Prostate gland (tissue), 2 donors: ENCODE data around the gene THEM5. TPM values are rescaled to one million over a fixed set of nuclear protein-coding genes. Genes with fewer than 3 reads are reported as not detected.

Experiments used
- DNase-seq: peaks from one replicate; pipeline ENCODE4 v3.0.0-alpha.2; 2019; ENCODE audit warnings: low spot score
- H3K27ac ChIP-seq, 2 donors: fragments of 200-600 bp; sonication (generic); 2 replicates each; pipeline ENCODE4 v1.5.1; 2017 to 2019
- H3K27me3 ChIP-seq: fragments of 200-600 bp; sonication (generic); replicated peaks from 2 replicates; pipeline ENCODE4 v1.5.1; 2019; ENCODE audit not compliant: insufficient read depth
- H3K36me3 ChIP-seq, 2 donors: fragments of 200-600 bp; sonication (generic); 1 replicate in 1 of 2; 2 replicates in 1 of 2; pipeline versions ENCODE4 v1.5.1 to v1.8.1; 2017 to 2019
- H3K4me1 ChIP-seq: fragments of 200-600 bp; sonication (generic); replicated peaks from 2 replicates; pipeline ENCODE4 v1.5.1; 2019
- H3K4me3 ChIP-seq, 2 donors: fragments of 200-600 bp; sonication (generic); 2 replicates each; pipeline ENCODE4 v1.5.1; 2017 to 2019
- H3K9me3 ChIP-seq: fragments of 200-600 bp; sonication (generic); 2 replicates; pipeline ENCODE4 v1.5.1; 2017
- CTCF ChIP-seq, 4 experiments: fragments of 200-600 bp in 2 of 4; fragments of 450-650 bp in 2 of 4; sonication (generic) in 2 of 4; IDR thresholded peaks; 1 replicate in 3 of 4; 2 replicates in 1 of 4; pipeline ENCODE4 v1.5.1; 2016 to 2019; ENCODE audit warnings: antibody characterized with exemption in 4 of 4, mild to moderate bottlenecking in 2 of 4, moderate library complexity in 2 of 4
- POLR2A ChIP-seq: fragments of 450-650 bp; IDR thresholded peaks from one replicate; pipeline ENCODE4 v1.6.1; 2016; ENCODE audit warnings: antibody characterized with exemption, mild to moderate bottlenecking
- POLR2AphosphoS5 ChIP-seq: sonication (generic); formaldehyde crosslinking; IDR thresholded peaks from one replicate; pipeline ENCODE4 v1.6.1; 2017; ENCODE audit warnings: antibody characterized with exemption
- WGBS: methylation state at CpG from one replicate; pipeline ENCODE4 v1.1.5; 2018; 5-methylcytosine and 5-hydroxymethylcytosine counted together
- intact Hi-C: fragments of 100-400 bp; cut with DNase I; formaldehyde crosslinking; loops from one replicate; pipeline ENCODE4 v1.14.2; 2022
- small RNA-seq, 2 donors: library from RNA; depleted of rRNA; stranded (forward); fragments of <200 nt; gene quantifications; one replicate each; pipeline ENCODE3, GENCODE V24; 2016
- total RNA-seq, 2 donors: library from RNA; depleted of rRNA; stranded (reverse); fragments of >200 nt; gene quantifications; one replicate each; pipeline ENCODE4 v1.1.0, GENCODE V29; 2016

Gene THEM5
- total RNA-seq, 2 donors from 2014 or later, result not detected

- H3K27me3 ChIP-seq, result no peaks in the 10 kb centered on the region
- TF ChIP-seq POLR2A, result no peak
- TF ChIP-seq CTCF (IDR thresholded peaks at IDR 0.05), result no peak
- no peak for TF ChIP-seq POLR2AphosphoS5
- H3K4me3 ChIP-seq, result no peak overlapping the region
- no peak for DNase-seq
- H3K9me3 ChIP-seq, result no peaks in the 10 kb centered on the region
- intact Hi-C loops, result no loop called here
- H3K4me1 ChIP-seq, result no peaks in the 10 kb centered on the region
- WGBS, result 83% methylated on average over 12 of the region's 12 CpGs
- no peaks in the 10 kb centered on the region for H3K36me3 ChIP-seq
- H3K27ac ChIP-seq, result no peak overlapping the region
Observed at GRCh38 chr1:151801310-151801820, 52.1 kb downstream of the THEM5 start.

- WGBS, result 56% methylated on average over 8 of the region's 8 CpGs
Observed at GRCh38 chr1:151800830-151801229, 52.7 kb downstream of the THEM5 start.

GRCh38 chr1:151799179-151800022 lies 54.1 kb downstream of the THEM5 start:
- DNase-seq, result no peak
- no peaks in the 10 kb centered on the region for H3K36me3 ChIP-seq
- WGBS, result 45% methylated on average over 9 of the region's 9 CpGs
- H3K27ac ChIP-seq, result no peak overlapping the region
- intact Hi-C loops, result no loop called here
- no peaks in the 10 kb centered on the region for H3K4me1 ChIP-seq
- H3K4me3 ChIP-seq, result no peak overlapping the region
- TF ChIP-seq CTCF (IDR thresholded peaks at IDR 0.05) (no peak), POLR2A (no peak)
- no peaks in the 10 kb centered on the region for H3K9me3 ChIP-seq
- no peaks in the 10 kb centered on the region for H3K27me3 ChIP-seq

More at GRCh38 chr1:151800830-151801229, 52.7 kb downstream of the THEM5 start:
- no peak overlapping the region for H3K4me3 ChIP-seq
- TF ChIP-seq CTCF (IDR thresholded peaks at IDR 0.05) (no peak), POLR2A (no peak), POLR2AphosphoS5 (no peak)
- intact Hi-C loops, result no loop called here
- DNase-seq, result no peak
- no peaks in the 10 kb centered on the region for H3K36me3 ChIP-seq
- H3K27me3 ChIP-seq, result no peaks in the 10 kb centered on the region
- no peaks in the 10 kb centered on the region for H3K4me1 ChIP-seq
- H3K27ac ChIP-seq, result no peak overlapping the region
- no peaks in the 10 kb centered on the region for H3K9me3 ChIP-seq

GRCh38 chr1:151798571-151798970 lies 54.9 kb downstream of the THEM5 start:
- WGBS, result 86% methylated on average over 5 of the region's 5 CpGs
- Histone ChIP-seq H3K4me3 (no peak overlapping the region), H3K27ac (no peak overlapping the region), H3K4me1 (no peaks in the 10 kb centered on the region), H3K27me3 (no peaks in the 10 kb centered on the region), H3K9me3 (no peaks in the 10 kb centered on the region), H3K36me3 (no peaks in the 10 kb centered on the region)
- no peak for DNase-seq
- TF ChIP-seq POLR2A, result no peak
- intact Hi-C loops, result no loop called here

Small RNA genes within 50 kb of the gene (small RNA-seq; reads per million reads assigned to genes)
- gene RF00019, result 0 reads per million in 2 donors

Other genes starting within 250 kb of the THEM5 start
- gene SNX27, start 241.7 kb downstream of the THEM5 start, total RNA-seq, result 10 to 100 TPM; 24.1 to 38.4 TPM
- gene CELF3, start 136.9 kb downstream of the THEM5 start, total RNA-seq, result under 1 TPM in 1 of 2 donors, not detected in 1; 0.34 TPM
- 1 to 10 TPM in 1 of 2 donors, not detected in 1; 7.8 TPM for gene RIIAD1, start 132.2 kb downstream of the THEM5 start, total RNA-seq
- 10 to 100 TPM; 47.9 to 80.1 TPM for gene MRPL9, start 90.2 kb downstream of the THEM5 start, total RNA-seq
- gene TDRKH, start 63.2 kb downstream of the THEM5 start, total RNA-seq, result 10 to 100 TPM; 21.1 to 25.0 TPM
- 1 to 10 TPM in 1 of 2 donors, under 1 TPM in 1; 0.59 to 2.3 TPM for gene LINGO4, start 48.3 kb downstream of the THEM5 start, total RNA-seq
- gene RORC, start 21.9 kb downstream of the THEM5 start, total RNA-seq, result 10 to 100 TPM; 51.8 to 73.2 TPM
- 1 to 10 TPM; 2.0 to 2.8 TPM for gene C2CD4D, start 13.9 kb downstream of the THEM5 start, total RNA-seq
- 10 to 100 TPM; 21.2 to 30.3 TPM for gene THEM4, start 55.8 kb upstream of the THEM5 start, total RNA-seq
- gene S100A10, start 140.1 kb upstream of the THEM5 start, total RNA-seq, result 10 to 100 TPM; 61.7 to 72.1 TPM
- 100 to 1,000 TPM; 253 to 351 TPM for gene S100A11, start 183.3 kb upstream of the THEM5 start, total RNA-seq
- gene TCHHL1, start 235.4 kb upstream of the THEM5 start, total RNA-seq, result not detected